HEK293 (cell line): ENCODE data around the gene ZNF546.

Experiments
- AEBP2 ChIP-seq: fragments of 450-650 bp; formaldehyde crosslinking; IDR thresholded peaks from 2 replicates; pipeline ENCODE4 v1.5.1; 2016; ENCODE audit warnings: missing biosample characterization, missing genetic modification characterization, borderline replicate concordance
- BCL11B ChIP-seq: fragments of 450-650 bp; formaldehyde crosslinking; IDR thresholded peaks from 2 replicates; pipeline ENCODE4 v1.5.1; 2016; ENCODE audit warnings: low read depth, missing biosample characterization, missing genetic modification characterization
- GLIS2 ChIP-seq: fragments of 450-650 bp; formaldehyde crosslinking; IDR thresholded peaks from 2 replicates; pipeline ENCODE4 v1.5.1; 2016; ENCODE audit warnings: missing biosample characterization, missing genetic modification characterization
- KLF17 ChIP-seq: fragments of 450-650 bp; formaldehyde crosslinking; IDR thresholded peaks from 2 replicates; pipeline ENCODE4 v1.5.1; 2016; ENCODE audit warnings: missing biosample characterization, missing genetic modification characterization
- KLF9 ChIP-seq: fragments of 450-650 bp; formaldehyde crosslinking; IDR thresholded peaks from 2 replicates; pipeline ENCODE4 v1.5.1; 2016; ENCODE audit warnings: missing biosample characterization, missing genetic modification characterization, low read depth
- PRDM1 ChIP-seq: fragments of 450-650 bp; formaldehyde crosslinking; IDR thresholded peaks from 2 replicates; pipeline ENCODE4; 2016; ENCODE audit warnings: missing biosample characterization, missing genetic modification characterization
- PRDM10 ChIP-seq: fragments of 450-650 bp; formaldehyde crosslinking; IDR thresholded peaks from 2 replicates; pipeline ENCODE4 v1.5.1; 2016; ENCODE audit warnings: missing biosample characterization, missing genetic modification characterization
- SP3 ChIP-seq: fragments of 450-650 bp; formaldehyde crosslinking; IDR thresholded peaks from 2 replicates; pipeline ENCODE4 v1.5.1; 2016; ENCODE audit warnings: missing biosample characterization, missing genetic modification characterization
- WT1 ChIP-seq: fragments of 450-650 bp; formaldehyde crosslinking; IDR thresholded peaks from 2 replicates; pipeline ENCODE4 v1.5.1; 2016; ENCODE audit warnings: missing biosample characterization, missing genetic modification characterization
- ZBTB11 ChIP-seq: fragments of 450-650 bp; formaldehyde crosslinking; conservative IDR thresholded peaks from 2 replicates; pipeline ENCODE4 v1.5.1; 2016; ENCODE audit warnings: low read depth, missing biosample characterization, missing genetic modification characterization
- ZEB2 ChIP-seq: fragments of 450-650 bp; formaldehyde crosslinking; IDR thresholded peaks from 2 replicates; pipeline ENCODE4 v1.5.1; 2016; ENCODE audit warnings: missing biosample characterization, missing genetic modification characterization
- ZFP37 ChIP-seq: fragments of 450-650 bp; formaldehyde crosslinking; IDR thresholded peaks from 2 replicates; pipeline ENCODE4 v1.5.1; 2016; ENCODE audit warnings: missing biosample characterization, missing genetic modification characterization
- ZNF2 ChIP-seq: fragments of 450-650 bp; formaldehyde crosslinking; IDR thresholded peaks from 2 replicates; pipeline ENCODE4 v1.5.1; 2016; ENCODE audit warnings: missing biosample characterization, missing genetic modification characterization
- ZNF302 ChIP-seq: fragments of 450-650 bp; formaldehyde crosslinking; IDR thresholded peaks from 2 replicates; pipeline ENCODE4 v1.5.1; 2016; ENCODE audit warnings: missing biosample characterization, missing genetic modification characterization, low read depth
- ZNF324 ChIP-seq: fragments of 450-650 bp; formaldehyde crosslinking; IDR thresholded peaks from 2 replicates; pipeline ENCODE4 v1.5.1; 2016; ENCODE audit warnings: missing biosample characterization, missing genetic modification characterization
- ZNF404 ChIP-seq: fragments of 450-650 bp; formaldehyde crosslinking; IDR thresholded peaks from 2 replicates; pipeline ENCODE4 v1.5.1; 2017; ENCODE audit warnings: missing biosample characterization, missing genetic modification characterization
- ZNF514 ChIP-seq: fragments of 450-650 bp; formaldehyde crosslinking; IDR thresholded peaks from 2 replicates; pipeline ENCODE4 v1.5.1; 2016; ENCODE audit warnings: missing biosample characterization, missing genetic modification characterization
- ZNF518A ChIP-seq: fragments of 450-650 bp; formaldehyde crosslinking; conservative IDR thresholded peaks from 2 replicates; pipeline ENCODE4 v1.5.1; 2016; ENCODE audit warnings: low read depth, missing biosample characterization, missing genetic modification characterization
- ZNF530 ChIP-seq: fragments of 450-650 bp; formaldehyde crosslinking; IDR thresholded peaks from 2 replicates; pipeline ENCODE4 v1.5.1; 2016; ENCODE audit warnings: low read depth, missing biosample characterization, missing genetic modification characterization
- ZNF580 ChIP-seq: fragments of 450-650 bp; formaldehyde crosslinking; IDR thresholded peaks from 2 replicates; pipeline ENCODE4 v1.5.1; 2016; ENCODE audit warnings: missing biosample characterization, missing genetic modification characterization
- ZNF645 ChIP-seq: fragments of 450-650 bp; formaldehyde crosslinking; IDR thresholded peaks from 2 replicates; pipeline ENCODE4; 2016; ENCODE audit warnings: missing biosample characterization, missing genetic modification characterization
- ZNF768 ChIP-seq: fragments of 450-650 bp; formaldehyde crosslinking; IDR thresholded peaks from 2 replicates; pipeline ENCODE4 v1.5.1; 2018; ENCODE audit warnings: missing biosample characterization, mild to moderate bottlenecking, missing genetic modification characterization
- ZNF777 ChIP-seq: fragments of 450-650 bp; formaldehyde crosslinking; IDR thresholded peaks from 2 replicates; pipeline ENCODE4 v1.5.1; 2017; ENCODE audit warnings: missing biosample characterization, missing genetic modification characterization, borderline replicate concordance

ZNF546 gene

GRCh38 chr19:40055832-40056504 lies 59.1 kb downstream of the ZNF546 start, which contains the start of gene ZNF780B (continued):
- no peak for TF ChIP-seq SP3 (tag by site-specific recombination)
- peak; percentile 98 for TF ChIP-seq ZFP37
- peak; percentile 88 for TF ChIP-seq ZNF324 (tag by site-specific recombination)
- TF ChIP-seq ZNF2 (tag by site-specific recombination) = peak; percentile 95
- no peak for TF ChIP-seq WT1
- 0 out of 2 replicates have a peak, but pooled peaks have one; percentile 66 for TF ChIP-seq ZNF302 (tag by site-specific recombination)
- TF ChIP-seq ZBTB11 (tag by site-specific recombination) = peak; percentile 94
- 0 out of 2 replicates have a peak, but pooled peaks have one; percentile 37 for TF ChIP-seq ZNF530 (tag by site-specific recombination)
- TF ChIP-seq ZNF777 (tag by site-specific recombination) = peak; percentile 67; the same call in 1 of the 2 replicates
- TF ChIP-seq ZNF645 (tag by site-specific recombination) = no peak
- TF ChIP-seq KLF9 (tag by site-specific recombination) = peak; percentile 15; the same call in 1 of the 2 replicates
- TF ChIP-seq ZNF404 (tag by site-specific recombination) = no peak
- TF ChIP-seq BCL11B (tag by site-specific recombination) = no peak
- TF ChIP-seq PRDM10 (tag by site-specific recombination) = peak; percentile 63
- peak; percentile 89; the same call in 1 of the 2 replicates for TF ChIP-seq KLF17 (tag by site-specific recombination)
- TF ChIP-seq ZNF518A (tag by site-specific recombination) = peak; percentile 100
- no peak for TF ChIP-seq AEBP2 (tag by site-specific recombination)
- TF ChIP-seq PRDM1 = no peak
- peak; percentile 69 for TF ChIP-seq ZEB2
- no peak for TF ChIP-seq ZNF768 (tag by site-specific recombination)
- peak; percentile 99 for TF ChIP-seq ZNF580
- TF ChIP-seq GLIS2 (tag by site-specific recombination) = peak; percentile 93
- no peak for TF ChIP-seq ZNF514 (tag by site-specific recombination)
